ENCODE data around the gene ADGRD1.

DNA sequence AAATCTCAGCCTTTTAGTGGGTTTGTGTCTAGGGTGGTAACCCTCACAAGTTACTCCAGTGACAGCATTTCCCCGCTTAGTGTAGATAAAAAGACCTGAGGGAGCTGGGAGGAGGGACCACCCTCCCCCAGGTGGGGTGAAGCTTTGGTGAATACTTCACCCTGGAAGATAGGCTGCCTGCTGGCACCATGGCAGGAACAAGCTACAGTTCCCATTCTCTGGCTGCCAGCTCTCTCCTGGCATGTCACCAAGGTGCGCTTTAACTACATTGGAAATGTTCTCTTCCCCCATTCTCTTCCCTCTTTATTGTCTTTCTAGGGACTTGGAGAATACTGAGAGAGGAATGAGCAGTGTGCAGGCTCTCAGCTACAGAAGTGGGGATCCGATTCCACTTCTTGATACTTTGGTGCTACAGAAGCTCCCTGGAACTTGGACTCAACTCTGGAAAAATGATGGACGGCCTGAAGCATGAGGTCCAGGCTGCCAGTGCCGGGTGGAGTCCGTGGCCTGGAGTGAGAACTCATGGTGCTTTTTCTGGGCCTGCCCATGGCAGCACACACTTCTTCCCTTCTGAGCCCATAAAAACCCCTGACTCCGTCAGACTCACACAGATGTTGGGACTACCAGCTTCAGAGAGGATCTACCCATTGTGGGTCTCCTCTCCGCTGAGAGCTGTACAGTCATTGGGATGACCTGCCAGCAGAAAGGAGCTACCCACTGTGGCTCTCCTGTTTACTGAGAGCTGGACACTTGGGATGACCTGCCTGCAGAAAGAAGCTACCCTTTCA is 198.0 kb downstream of the ADGRD1 start:
- TF ChIP-seq GATA2 (IDR thresholded peaks at IDR 0.05; ENCODE audit: low read depth, low read length) (no peak), GATA3 (IDR thresholded peaks at IDR 0.05; ENCODE audit: low read depth, low read length) (no peak)

Data from SH-SY5Y (cell line).